B cell (primary cell): Measurements from ENCODE around the gene STAC. TPM values are rescaled to one million over a fixed set of nuclear protein-coding genes. Genes with fewer than 3 reads are reported as not detected.

Experiments used
- ATAC-seq: fragments of 200-7000 bp; cut with Tn5 transposase; one replicate; pipeline ENCODE4 v1.10.0; 2021; ENCODE audit warnings: low read depth, mild to moderate bottlenecking, moderate number of reproducible peaks, moderate library complexity
- CTCF ChIA-PET: fragments of 350-600 bp; sonication (Branson Sonifier 250); formaldehyde crosslinking; loops from one replicate; lab custom pipeline; 2021; ENCODE audit warnings: antibody characterized with exemption, inconsistent platforms; lab: Charles Lee
- POLR2A ChIA-PET: fragments of 350-600 bp; sonication (Branson Sonifier 250); formaldehyde crosslinking; loops from one replicate; lab custom pipeline; 2021; ENCODE audit warnings: antibody characterized with exemption; lab: Charles Lee
- DNase-seq: peaks from one replicate; pipeline ENCODE4 v3.0.0; 2013
- H2AFZ ChIP-seq: 2 replicates; pipeline ENCODE4 v1.6.1; 2012; ENCODE audit warnings: mild to moderate bottlenecking, low read depth, low read length; ENCODE audit not compliant: insufficient read depth, poor library complexity, severe bottlenecking
- H3K27ac ChIP-seq, 2 donors: 1 replicate in 1 of 2; 2 replicates in 1 of 2; pipeline ENCODE4 v1.5.1; 2012 to 2013; ENCODE audit warnings: low read length in 2 of 2, mild to moderate bottlenecking in 2 of 2, moderate library complexity in 1 of 2
- H3K27me3 ChIP-seq, 4 experiments: fragments of 200-600 bp in 1 of 4; sonication (generic) in 1 of 4; replicated peaks in 1 of 4; 1 replicate in 2 of 4; 2 replicates in 2 of 4; pipeline versions ENCODE4 v1.6.1 to v1.7.0; 2013 to 2016; ENCODE audit warnings: low read length in 3 of 4, mild to moderate bottlenecking in 2 of 4, mixed read lengths in 1 of 4, moderate library complexity in 1 of 4; ENCODE audit not compliant: insufficient read depth in 4 of 4, control insufficient read depth in 3 of 4; ENCODE audit errors: control extremely low read depth in 1 of 4
- H3K36me3 ChIP-seq, 2 experiments: replicated peaks in 1 of 2; 1 replicate in 1 of 2; 2 replicates in 1 of 2; pipeline versions ENCODE4 v1.6.1 to v1.7.1; 2013; ENCODE audit warnings: low read length in 1 of 2; ENCODE audit not compliant: insufficient read depth in 2 of 2, control insufficient read depth in 1 of 2; ENCODE audit errors: control extremely low read depth in 1 of 2, extremely low read depth in 1 of 2
- H3K4me1 ChIP-seq, 2 donors: fragments of 200-600 bp in 1 of 2; sonication (generic) in 1 of 2; 1 replicate in 1 of 2; 2 replicates in 1 of 2; pipeline versions ENCODE4 v1.5.1 to v1.6.1; 2013 to 2017; ENCODE audit warnings: low read length in 2 of 2; ENCODE audit not compliant: control insufficient read depth in 2 of 2, insufficient read depth in 2 of 2
- H3K4me2 ChIP-seq: replicated peaks from 2 replicates; pipeline ENCODE3; 2012; ENCODE audit warnings: mild to moderate bottlenecking, low read depth, low read length; ENCODE audit not compliant: poor library complexity, severe bottlenecking
- H3K4me3 ChIP-seq, 5 experiments: fragments of 200-600 bp in 1 of 5; sonication (generic) in 1 of 5; 1 replicate in 3 of 5; 2 replicates in 2 of 5; pipeline versions ENCODE4 v1.5.1 to v1.7.0; 2011 to 2016; ENCODE audit warnings: low read length in 4 of 5, mild to moderate bottlenecking in 4 of 5, low read depth in 2 of 5, control low read depth in 1 of 5, moderate library complexity in 1 of 5; ENCODE audit not compliant: insufficient read depth in 1 of 5; ENCODE audit errors: control extremely low read depth in 1 of 5, extremely low read depth in 1 of 5
- H3K79me2 ChIP-seq: fragments of 200-600 bp; sonication (generic); one replicate; pipeline ENCODE4 v1.6.0; 2016; ENCODE audit warnings: low read length; ENCODE audit not compliant: control insufficient read depth, insufficient read depth
- H3K9ac ChIP-seq: fragments of 200-600 bp; sonication (generic); 2 replicates; pipeline ENCODE4 v1.6.1; 2017; ENCODE audit warnings: mild to moderate bottlenecking, low read length, moderate library complexity
- H3K9me3 ChIP-seq, 3 donors: one replicate each; pipeline versions ENCODE4 v1.6.1 to v1.7.1; 2013; ENCODE audit warnings: low read length in 2 of 3; ENCODE audit not compliant: control insufficient read depth in 2 of 3, insufficient read depth in 1 of 3; ENCODE audit errors: control extremely low read depth in 1 of 3
- H4K20me1 ChIP-seq: 2 replicates; pipeline ENCODE4 v1.6.0; 2012; ENCODE audit warnings: mild to moderate bottlenecking, low read length; ENCODE audit not compliant: insufficient read depth, control insufficient read depth, poor library complexity, severe bottlenecking
- H3K27ac Mint-ChIP-seq: one replicate; pipeline ENCODE4 v1.8.0; 2021; ENCODE audit warnings: mixed read lengths
- H3K27me3 Mint-ChIP-seq: one replicate; pipeline ENCODE4 v1.8.0; 2021; ENCODE audit warnings: mixed read lengths
- H3K4me1 Mint-ChIP-seq: one replicate; pipeline ENCODE4 v1.8.0; 2021; ENCODE audit warnings: mixed read lengths
- H3K4me3 Mint-ChIP-seq: one replicate; pipeline ENCODE4 v1.8.0; 2021; ENCODE audit warnings: mixed read lengths
- H3K9me3 Mint-ChIP-seq: one replicate; pipeline ENCODE4 v1.8.0; 2022; ENCODE audit warnings: mixed read lengths; ENCODE audit not compliant: insufficient read depth
- EZH2 ChIP-seq: IDR thresholded peaks from 2 replicates; pipeline ENCODE4 v1.6.1; 2012; ENCODE audit warnings: borderline replicate concordance, low read depth, mild to moderate bottlenecking, moderate library complexity, low read length; ENCODE audit not compliant: insufficient read depth, poor library complexity, severe bottlenecking
- WGBS: methylation state at CpG from one replicate; pipeline ENCODE4 v1.1.5; 2013; ENCODE audit warnings: missing lambda C conversion rate; ENCODE audit not compliant: insufficient coverage; 5-methylcytosine and 5-hydroxymethylcytosine counted together
- intact Hi-C: fragments of 100-400 bp; cut with micrococcal nuclease; formaldehyde crosslinking; loops from one replicate; pipeline ENCODE4 v1.10.0; 2022
- polyA plus RNA-seq: library from polyadenylated mRNA; depleted of rRNA; stranded (reverse); fragments of >200 nt; gene quantifications from 2 replicates; pipeline ENCODE4 v1.2.3, GENCODE V29; 2012
- total RNA-seq, 2 donors: library from RNA; stranded (reverse); fragments of 120-200 nt in 1 of 2; gene quantifications; 1 replicate in 1 of 2; 2 replicates in 1 of 2; pipeline versions ENCODE4 v1.2.3 to v1.2.4, GENCODE V29; 2013 to 2022
- TF ChIP-seq, protein P1 (sequence below): fragments of 200-600 bp; IDR thresholded peaks from one replicate; pipeline ENCODE4 v1.8.0; 2022; ENCODE audit warnings: antibody characterized with exemption, mild to moderate bottlenecking

The STAC gene
- total and polyA plus RNA-seq, 2 donors (not counting 1 experiment from before 2014, with no cell fraction given) = not detected

DNA sequence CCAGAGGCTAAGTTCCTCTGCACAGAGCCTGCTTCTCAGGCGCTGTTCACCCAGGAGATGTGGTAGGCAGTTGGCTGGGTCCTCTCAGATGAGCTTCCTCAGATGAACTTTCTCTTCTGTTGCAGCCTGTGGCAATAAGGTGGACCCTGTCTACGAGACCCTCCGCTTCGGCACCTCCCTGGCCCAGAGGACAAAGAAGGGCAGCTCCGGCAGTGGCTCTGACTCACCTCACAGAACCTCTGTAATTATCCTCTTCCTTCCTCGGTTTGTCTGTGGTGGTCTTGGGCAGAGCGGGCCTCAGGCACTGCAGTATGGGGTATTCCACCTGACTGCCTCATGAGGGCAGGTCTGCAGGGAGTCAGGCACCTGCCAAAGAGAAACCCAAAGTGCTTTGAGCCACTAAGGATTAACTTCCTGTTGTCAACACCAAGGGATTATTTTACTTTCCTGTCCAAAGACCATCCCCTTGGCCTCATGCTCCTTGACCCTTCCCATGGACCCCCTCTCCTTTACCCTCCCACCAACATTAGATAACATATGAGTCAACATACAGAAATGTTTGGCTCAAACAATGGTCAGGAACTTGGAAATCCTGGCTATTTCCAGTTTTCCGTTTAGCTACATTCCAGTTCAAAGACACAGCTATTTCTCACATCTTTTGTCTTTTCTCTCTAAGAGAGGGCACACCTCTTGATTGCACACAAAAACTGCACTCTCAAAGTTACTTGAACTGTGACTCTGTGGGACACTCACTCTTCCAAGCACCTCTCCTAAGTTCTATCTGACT, 105.9 kb downstream of the STAC start:
- Mint-ChIP-seq H3K4me1 (no peaks in the 10 kb centered on the region), H3K27ac (no peak overlapping the region), H3K9me3 (no peaks in the 10 kb centered on the region), H3K4me3 (no peak overlapping the region), H3K27me3 (peaks cover 4% of the 10 kb centered on the region)
- no peak overlapping the region for H3K27ac ChIP-seq
- H3K27me3 ChIP-seq = peaks cover 0 to 4% (median 0%) of the 10 kb centered on the region in 4 experiments
- H3K9ac ChIP-seq = no peak overlapping the region
- no peak overlapping the region for H3K4me2 ChIP-seq
- ATAC-seq = no peak
- ChIA-PET POLR2A (no interaction called here), CTCF (no interaction called here)
- H4K20me1 ChIP-seq = no peaks in the 10 kb centered on the region
- WGBS = 91% methylated on average over 8 of the region's 8 CpGs
- no peaks in the 10 kb centered on the region for H3K4me1 ChIP-seq
- intact Hi-C loops = no loop called here
- no peak for DNase-seq
- peaks cover 0 to 5% (median 0%) of the 10 kb centered on the region in 3 donors for H3K9me3 ChIP-seq
- no peaks in the 10 kb centered on the region for H3K36me3 ChIP-seq
- no peaks in the 10 kb centered on the region for H3K79me2 ChIP-seq
- TF ChIP-seq, protein P1, sequence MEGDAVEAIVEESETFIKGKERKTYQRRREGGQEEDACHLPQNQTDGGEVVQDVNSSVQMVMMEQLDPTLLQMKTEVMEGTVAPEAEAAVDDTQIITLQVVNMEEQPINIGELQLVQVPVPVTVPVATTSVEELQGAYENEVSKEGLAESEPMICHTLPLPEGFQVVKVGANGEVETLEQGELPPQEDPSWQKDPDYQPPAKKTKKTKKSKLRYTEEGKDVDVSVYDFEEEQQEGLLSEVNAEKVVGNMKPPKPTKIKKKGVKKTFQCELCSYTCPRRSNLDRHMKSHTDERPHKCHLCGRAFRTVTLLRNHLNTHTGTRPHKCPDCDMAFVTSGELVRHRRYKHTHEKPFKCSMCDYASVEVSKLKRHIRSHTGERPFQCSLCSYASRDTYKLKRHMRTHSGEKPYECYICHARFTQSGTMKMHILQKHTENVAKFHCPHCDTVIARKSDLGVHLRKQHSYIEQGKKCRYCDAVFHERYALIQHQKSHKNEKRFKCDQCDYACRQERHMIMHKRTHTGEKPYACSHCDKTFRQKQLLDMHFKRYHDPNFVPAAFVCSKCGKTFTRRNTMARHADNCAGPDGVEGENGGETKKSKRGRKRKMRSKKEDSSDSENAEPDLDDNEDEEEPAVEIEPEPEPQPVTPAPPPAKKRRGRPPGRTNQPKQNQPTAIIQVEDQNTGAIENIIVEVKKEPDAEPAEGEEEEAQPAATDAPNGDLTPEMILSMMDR = no peak
- TF ChIP-seq EZH2 = no peak
- H3K4me3 ChIP-seq = no peak overlapping the region
- H2AFZ ChIP-seq = no peak overlapping the region

DNA sequence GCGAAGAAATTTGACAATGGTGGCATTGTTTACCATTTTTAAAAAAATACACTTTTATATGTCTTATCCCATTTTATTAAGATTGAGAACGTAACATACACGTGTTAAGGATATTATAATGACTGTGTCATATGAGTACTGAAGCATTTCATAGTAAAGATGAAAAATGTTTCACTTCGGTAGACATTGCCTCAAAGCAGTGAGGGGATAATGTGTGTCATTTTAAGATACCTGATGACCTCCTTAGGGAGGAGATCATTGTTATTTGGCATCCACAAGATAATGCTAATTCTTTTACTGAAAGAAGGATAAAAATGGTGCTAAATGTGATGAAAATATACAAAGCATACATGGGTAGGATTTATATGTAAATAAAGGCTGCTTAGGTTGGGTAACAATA, 107.3 kb downstream of the STAC start:
- Histone ChIP-seq H2AFZ (no peak overlapping the region), H3K4me3 (no peak overlapping the region), H4K20me1 (no peaks in the 10 kb centered on the region), H3K27me3 (peaks cover 0 to 4% (median 0%) of the 10 kb centered on the region in 4 experiments), H3K9ac (no peak overlapping the region), H3K36me3 (no peaks in the 10 kb centered on the region), H3K79me2 (no peaks in the 10 kb centered on the region), H3K9me3 (peaks cover 0 to 5% (median 0%) of the 10 kb centered on the region in 3 donors), H3K27ac (no peak overlapping the region), H3K4me2 (no peak overlapping the region), H3K4me1 (no peaks in the 10 kb centered on the region)
- CTCF ChIA-PET = no interaction called here
- DNase-seq (no peak), ATAC-seq (no peak)
- intact Hi-C loops = no loop called here
- TF ChIP-seq, protein P1 = no peak
- no peak for TF ChIP-seq EZH2
- Mint-ChIP-seq H3K4me3 (no peak overlapping the region), H3K27me3 (peaks cover 4% of the 10 kb centered on the region), H3K27ac (no peak overlapping the region), H3K9me3 (no peaks in the 10 kb centered on the region), H3K4me1 (no peaks in the 10 kb centered on the region)
- POLR2A ChIA-PET = no interaction called here
- 100% methylated on average over 1 of the region's 4 CpGs for WGBS
